Thyroid gland (tissue), 4 donors: ENCODE data around the gene ID2. TPM values are rescaled to one million over a fixed set of nuclear protein-coding genes. Genes with fewer than 3 reads are reported as not detected.

Experiments used
- DNase-seq, 2 donors: peaks; one replicate each; pipeline ENCODE4 v3.0.0-alpha.2; 2019
- H3K27ac ChIP-seq, 3 donors: fragments of 200-600 bp; sonication (generic); 1 replicate in 2 of 3; 2 replicates in 1 of 3; pipeline ENCODE4 v1.5.1; 2016 to 2019; ENCODE audit warnings: mild to moderate bottlenecking in 1 of 3, moderate library complexity in 1 of 3
- H3K27me3 ChIP-seq: fragments of 200-600 bp; sonication (generic); one replicate; pipeline ENCODE4 v1.5.1; 2019
- H3K36me3 ChIP-seq, 2 donors: fragments of 200-600 bp; sonication (generic); one replicate each; pipeline ENCODE4 v1.5.1; 2016 to 2019
- H3K4me1 ChIP-seq, 2 donors: fragments of 200-600 bp; sonication (generic); one replicate each; pipeline ENCODE4 v1.5.1; 2017 to 2019
- H3K4me3 ChIP-seq, 3 donors: fragments of 200-600 bp; sonication (generic); replicated peaks in 1 of 3; 1 replicate in 2 of 3; 2 replicates in 1 of 3; pipeline ENCODE4 v1.5.1; 2016; ENCODE audit warnings: mild to moderate bottlenecking in 1 of 3
- H3K9me3 ChIP-seq: fragments of 200-600 bp; sonication (generic); one replicate; pipeline ENCODE4 v1.5.1; 2017
- POLR2A ChIP-seq, 2 donors: fragments of 450-650 bp; IDR thresholded peaks; one replicate each; pipeline ENCODE4 v1.6.1; 2017; ENCODE audit warnings: antibody characterized with exemption in 2 of 2, mild to moderate bottlenecking in 2 of 2, moderate library complexity in 1 of 2
- WGBS, 2 donors: methylation state at CpG; one replicate each; pipeline ENCODE4 v1.1.5; 2017; 5-methylcytosine and 5-hydroxymethylcytosine counted together
- intact Hi-C: fragments of 100-400 bp; cut with DNase I; formaldehyde crosslinking; loops from one replicate; pipeline ENCODE4 v1.15.1; 2023
- total RNA-seq, 4 donors: library from RNA; depleted of rRNA; stranded (reverse); fragments of >200 nt; gene quantifications; one replicate each; pipeline ENCODE4 v1.2.3, GENCODE V29; 2016
- TF ChIP-seq, protein P1 (sequence below), 6 experiments: fragments of 200-600 bp in 3 of 6; fragments of 450-650 bp in 3 of 6; sonication (generic) in 3 of 6; IDR thresholded peaks; one replicate each; pipeline ENCODE4 v1.5.1; 2016 to 2019; ENCODE audit warnings: antibody characterized with exemption in 6 of 6, mild to moderate bottlenecking in 2 of 6, inconsistent platforms in 1 of 6, moderate library complexity in 1 of 6

Gene ID2
- total RNA-seq, 4 donors from 2014 or later, result 226 to 298 (median 247) TPM

- no peak for TF ChIP-seq POLR2A (IDR thresholded peaks at IDR 0.05)
- TF ChIP-seq, protein P1, sequence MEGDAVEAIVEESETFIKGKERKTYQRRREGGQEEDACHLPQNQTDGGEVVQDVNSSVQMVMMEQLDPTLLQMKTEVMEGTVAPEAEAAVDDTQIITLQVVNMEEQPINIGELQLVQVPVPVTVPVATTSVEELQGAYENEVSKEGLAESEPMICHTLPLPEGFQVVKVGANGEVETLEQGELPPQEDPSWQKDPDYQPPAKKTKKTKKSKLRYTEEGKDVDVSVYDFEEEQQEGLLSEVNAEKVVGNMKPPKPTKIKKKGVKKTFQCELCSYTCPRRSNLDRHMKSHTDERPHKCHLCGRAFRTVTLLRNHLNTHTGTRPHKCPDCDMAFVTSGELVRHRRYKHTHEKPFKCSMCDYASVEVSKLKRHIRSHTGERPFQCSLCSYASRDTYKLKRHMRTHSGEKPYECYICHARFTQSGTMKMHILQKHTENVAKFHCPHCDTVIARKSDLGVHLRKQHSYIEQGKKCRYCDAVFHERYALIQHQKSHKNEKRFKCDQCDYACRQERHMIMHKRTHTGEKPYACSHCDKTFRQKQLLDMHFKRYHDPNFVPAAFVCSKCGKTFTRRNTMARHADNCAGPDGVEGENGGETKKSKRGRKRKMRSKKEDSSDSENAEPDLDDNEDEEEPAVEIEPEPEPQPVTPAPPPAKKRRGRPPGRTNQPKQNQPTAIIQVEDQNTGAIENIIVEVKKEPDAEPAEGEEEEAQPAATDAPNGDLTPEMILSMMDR (IDR thresholded peaks at IDR 0.05), result no peak
- intact Hi-C loops, result no loop called here
- WGBS, 2 donors, result 94 to 95% methylated on average over 14 of the region's 14 CpGs
- DNase-seq, result no peak
- Histone ChIP-seq H3K4me1 (peaks cover 9 to 16% of the 10 kb centered on the region in 2 donors), H3K9me3 (no peaks in the 10 kb centered on the region), H3K27me3 (no peaks in the 10 kb centered on the region), H3K4me3 (no peak overlapping the region), H3K36me3 (no peaks in the 10 kb centered on the region), H3K27ac (no peak overlapping the region)
Measured at GRCh38 chr2:8634466-8635172, 47.2 kb upstream of the ID2 start.

GRCh38 chr2:8636041-8636491 is 45.8 kb upstream of the ID2 start:
- DNase-seq, result no peak
- H3K27ac ChIP-seq, result peak overlapping the region in 1 of 3 donors; percentile 43
- 68 to 78% methylated on average over 10 to 11 of the region's 15 CpGs for WGBS, 2 donors

DNA sequence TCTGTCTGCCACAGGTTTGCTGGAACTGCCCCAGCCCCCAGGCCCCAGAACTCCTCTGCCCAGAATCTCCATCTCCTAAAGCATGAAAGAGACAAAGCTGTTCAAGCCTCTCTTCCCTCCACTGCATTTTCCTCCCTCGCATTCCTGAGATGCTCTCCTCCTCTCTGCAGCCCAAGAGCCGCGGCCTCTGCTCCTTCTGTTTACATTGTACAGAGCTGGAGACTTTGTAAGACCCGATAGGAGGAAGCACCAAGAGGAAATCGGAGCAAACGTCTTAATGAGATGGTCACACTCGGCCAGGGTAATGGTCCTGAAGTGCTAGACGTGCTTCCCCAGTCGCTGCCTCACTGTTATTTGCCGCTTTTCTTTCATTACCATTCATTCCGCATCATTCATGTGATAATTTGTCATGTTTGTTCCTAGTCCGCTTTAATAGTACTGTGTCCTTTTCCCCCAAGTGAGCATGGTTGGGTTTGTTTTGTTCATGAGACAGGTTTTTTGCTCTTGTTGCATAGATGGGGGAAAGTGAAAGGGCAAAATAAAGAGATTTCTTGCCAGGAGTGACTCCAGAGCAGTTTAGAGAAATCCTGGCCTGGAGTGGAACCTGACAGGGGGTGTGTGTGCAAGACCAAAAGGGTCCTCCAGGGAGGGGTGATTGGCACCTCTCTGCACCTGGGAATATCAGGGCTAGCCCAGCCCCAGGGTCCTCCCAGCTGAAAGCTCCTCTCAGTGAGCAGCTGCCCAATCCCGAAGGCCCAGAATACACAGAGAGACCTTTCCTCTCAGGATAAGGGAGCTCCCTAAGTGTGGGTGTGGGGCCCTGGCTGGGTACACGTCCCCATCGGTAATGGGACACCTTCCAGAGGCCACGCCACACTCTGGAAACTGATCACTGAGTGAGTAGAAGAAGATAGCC is 44.9 kb upstream of the ID2 start:
- H3K4me1 ChIP-seq, result peaks cover 9 to 15% of the 10 kb centered on the region in 2 donors
- intact Hi-C loops, result no loop called here
- H3K4me3 ChIP-seq, result no peak overlapping the region
- TF ChIP-seq POLR2A (IDR thresholded peaks at IDR 0.05), result no peak
- TF ChIP-seq, protein P1 (IDR thresholded peaks at IDR 0.05), result no peak
- no peaks in the 10 kb centered on the region for H3K36me3 ChIP-seq
- DNase-seq, result peak; percentile 53 to 63
- H3K27me3 ChIP-seq, result no peaks in the 10 kb centered on the region
- 28% methylated on average over 16 of the region's 16 CpGs for WGBS, 2 donors
- H3K27ac ChIP-seq, result peak overlapping the region in 2 of 3 donors; percentile 43 to 65
- H3K9me3 ChIP-seq, result no peaks in the 10 kb centered on the region

More at GRCh38 chr2:8636041-8636491, 45.8 kb upstream of the ID2 start:
- Histone ChIP-seq H3K4me1 (peaks cover 9 to 15% of the 10 kb centered on the region in 2 donors), H3K4me3 (no peak overlapping the region), H3K9me3 (no peaks in the 10 kb centered on the region), H3K27me3 (no peaks in the 10 kb centered on the region), H3K36me3 (no peaks in the 10 kb centered on the region)
- TF ChIP-seq, protein P1 (IDR thresholded peaks at IDR 0.05), result no peak
- TF ChIP-seq POLR2A (IDR thresholded peaks at IDR 0.05), result no peak
- intact Hi-C loops, result no loop called here

DNA sequence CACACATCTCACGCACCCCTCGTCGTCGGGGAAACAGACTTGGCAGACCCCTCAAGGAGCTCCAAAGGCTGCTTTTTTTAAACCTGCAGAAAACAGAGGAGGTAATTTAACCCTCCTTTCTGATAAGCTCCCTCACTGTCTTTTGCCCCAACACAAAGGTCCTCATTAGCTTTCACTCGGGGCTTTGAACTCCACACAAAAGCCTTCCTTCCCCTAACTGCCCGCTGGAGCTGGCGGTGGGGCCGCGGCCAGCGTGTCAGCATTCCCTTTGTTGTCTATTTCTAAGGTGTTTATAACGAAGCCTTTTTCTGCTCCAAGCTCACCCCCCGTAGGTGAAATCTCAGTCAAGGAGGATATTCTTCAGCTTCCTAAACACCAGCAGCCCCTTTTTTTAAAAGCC is 43.5 kb upstream of the ID2 start:
- H3K4me3 ChIP-seq, result no peak overlapping the region
- H3K4me1 ChIP-seq, result peaks cover 9 to 15% of the 10 kb centered on the region in 2 donors
- WGBS, 2 donors, result 85% methylated on average over 12 of the region's 12 CpGs
- intact Hi-C loops, result no loop called here
- TF ChIP-seq, protein P1 (IDR thresholded peaks at IDR 0.05), result no peak
- TF ChIP-seq POLR2A (IDR thresholded peaks at IDR 0.05), result no peak
- H3K36me3 ChIP-seq, result no peaks in the 10 kb centered on the region
- no peaks in the 10 kb centered on the region for H3K9me3 ChIP-seq
- no peaks in the 10 kb centered on the region for H3K27me3 ChIP-seq
- DNase-seq, result no peak
- H3K27ac ChIP-seq, result no peak overlapping the region
